Esophagus muscularis mucosa (tissue), 3 donors: Measurements from ENCODE around the gene FAM89B.

Source experiments
- POLR2A ChIP-seq: fragments of 450-650 bp; IDR thresholded peaks from one replicate; pipeline ENCODE4 v1.6.1; 2017; ENCODE audit warnings: antibody characterized with exemption, moderate library complexity, mild to moderate bottlenecking, low read depth
- POLR2AphosphoS5 ChIP-seq, 2 donors: sonication (generic); formaldehyde crosslinking; IDR thresholded peaks; one replicate each; pipeline ENCODE4 v1.6.1; 2017; ENCODE audit warnings: antibody characterized with exemption in 2 of 2
- TF ChIP-seq, protein P1 (sequence below), 3 experiments: fragments of 200-600 bp in 2 of 3; fragments of 450-650 bp in 1 of 3; sonication (generic) in 2 of 3; IDR thresholded peaks; one replicate each; pipeline ENCODE4 v1.5.1; 2017 to 2019; ENCODE audit warnings: antibody characterized with exemption in 3 of 3, mild to moderate bottlenecking in 2 of 3, moderate library complexity in 1 of 3

DNA sequence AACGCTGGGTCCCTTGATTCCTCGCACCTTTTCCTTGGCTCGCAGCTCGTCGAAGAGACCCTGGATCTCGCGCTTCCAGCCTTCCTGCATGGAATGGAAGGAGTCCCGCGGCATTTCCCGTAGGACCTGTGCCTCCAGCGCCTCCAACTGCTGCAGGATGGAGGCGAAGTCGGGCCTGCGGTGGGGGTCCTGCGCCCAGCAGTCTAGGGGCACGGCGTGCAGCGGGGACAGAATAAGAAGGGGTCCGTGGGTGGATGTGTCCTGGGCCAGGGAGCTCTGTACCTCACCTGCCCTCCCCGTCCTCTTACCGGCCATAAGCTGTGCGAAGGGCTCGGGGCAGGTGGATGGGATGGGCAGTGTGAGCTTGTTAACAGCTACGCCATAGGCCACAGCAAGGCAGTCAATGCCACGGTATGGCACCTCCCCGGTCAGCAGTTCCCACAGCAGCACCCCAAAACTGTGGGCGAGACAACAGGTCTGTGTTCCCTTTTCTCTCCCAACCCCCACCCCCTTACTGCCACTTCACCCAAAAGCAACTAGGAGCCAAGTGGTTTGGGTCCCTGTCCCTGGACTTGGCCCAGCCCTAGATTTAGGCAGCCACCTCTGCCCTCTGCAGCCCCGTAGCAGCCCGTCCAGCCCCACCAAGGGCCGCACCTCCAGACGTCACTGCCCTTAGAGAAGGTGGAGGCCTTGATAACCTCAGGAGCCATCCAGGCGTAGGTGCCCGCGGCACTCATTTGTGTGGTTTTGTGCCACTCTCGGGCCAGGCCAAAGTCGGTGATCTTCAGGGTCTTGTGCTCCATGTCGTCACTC lies 35.5 kb downstream of the FAM89B start:
- TF ChIP-seq, protein P1, sequence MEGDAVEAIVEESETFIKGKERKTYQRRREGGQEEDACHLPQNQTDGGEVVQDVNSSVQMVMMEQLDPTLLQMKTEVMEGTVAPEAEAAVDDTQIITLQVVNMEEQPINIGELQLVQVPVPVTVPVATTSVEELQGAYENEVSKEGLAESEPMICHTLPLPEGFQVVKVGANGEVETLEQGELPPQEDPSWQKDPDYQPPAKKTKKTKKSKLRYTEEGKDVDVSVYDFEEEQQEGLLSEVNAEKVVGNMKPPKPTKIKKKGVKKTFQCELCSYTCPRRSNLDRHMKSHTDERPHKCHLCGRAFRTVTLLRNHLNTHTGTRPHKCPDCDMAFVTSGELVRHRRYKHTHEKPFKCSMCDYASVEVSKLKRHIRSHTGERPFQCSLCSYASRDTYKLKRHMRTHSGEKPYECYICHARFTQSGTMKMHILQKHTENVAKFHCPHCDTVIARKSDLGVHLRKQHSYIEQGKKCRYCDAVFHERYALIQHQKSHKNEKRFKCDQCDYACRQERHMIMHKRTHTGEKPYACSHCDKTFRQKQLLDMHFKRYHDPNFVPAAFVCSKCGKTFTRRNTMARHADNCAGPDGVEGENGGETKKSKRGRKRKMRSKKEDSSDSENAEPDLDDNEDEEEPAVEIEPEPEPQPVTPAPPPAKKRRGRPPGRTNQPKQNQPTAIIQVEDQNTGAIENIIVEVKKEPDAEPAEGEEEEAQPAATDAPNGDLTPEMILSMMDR (IDR thresholded peaks at IDR 0.05) = no peak
- TF ChIP-seq POLR2AphosphoS5 (IDR thresholded peaks at IDR 0.05) = no peak
- no peak for TF ChIP-seq POLR2A
